GM21825 (cell line): ENCODE data around the gene CCL7.

Experiments used
- ATAC-seq: cut with Tn5 transposase; IDR thresholded peaks from one replicate; pipeline ENCODE4 v1.9.1; 2021; ENCODE audit warnings: mild to moderate bottlenecking, moderate library complexity; ENCODE audit not compliant: unreplicated experiment

The CCL7 gene

DNA sequence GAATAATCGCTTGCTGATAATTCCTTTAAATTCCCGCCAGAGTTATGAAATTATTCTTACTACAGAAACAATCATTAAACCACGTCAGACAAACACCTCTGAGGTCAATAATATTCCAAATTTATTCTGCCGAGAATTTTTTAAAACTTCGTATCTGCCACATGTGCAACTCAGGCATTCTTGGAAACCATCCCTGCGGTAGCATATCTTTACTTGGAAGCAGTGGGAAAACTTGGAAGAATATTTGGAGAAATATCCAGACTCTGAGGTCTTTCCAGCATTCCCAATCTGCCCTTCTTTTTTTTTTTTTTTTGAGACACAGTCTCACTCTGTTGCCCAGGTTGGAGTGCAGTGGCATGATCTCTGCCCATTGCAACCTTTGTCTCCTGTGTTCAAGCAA is 13.6 kb downstream of the CCL7 start:
- no peak for ATAC-seq

DNA sequence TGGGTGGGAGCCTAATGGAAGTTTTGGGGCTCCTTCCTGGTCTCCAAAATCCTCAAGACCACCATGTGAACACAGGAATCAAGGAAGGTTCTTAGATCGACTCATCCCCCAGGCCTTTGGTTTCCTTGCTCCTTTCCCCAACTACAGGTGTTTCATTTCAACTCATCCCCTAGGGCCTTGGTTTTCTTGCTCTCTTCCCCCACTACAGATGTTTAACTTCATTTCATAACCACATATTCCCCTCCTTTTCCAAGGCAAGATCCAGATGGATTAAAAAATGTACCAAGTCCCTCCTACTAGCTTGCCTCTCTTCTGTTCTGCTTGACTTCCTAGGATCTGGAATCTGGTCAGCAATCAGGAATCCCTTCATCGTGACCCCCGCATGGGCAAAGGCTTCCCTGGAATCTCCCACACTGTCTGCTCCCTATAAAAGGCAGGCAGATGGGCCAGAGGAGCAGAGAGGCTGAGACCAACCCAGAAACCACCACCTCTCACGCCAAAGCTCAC is 15.3 kb downstream of the CCL7 start, which contains the start of gene CCL11:
TSS of gene CCL11 (plus strand) at position 457 of the 507 bp plus-strand sequence. CDS start 67 bp downstream, outside the sequence.
- no peak for ATAC-seq

DNA sequence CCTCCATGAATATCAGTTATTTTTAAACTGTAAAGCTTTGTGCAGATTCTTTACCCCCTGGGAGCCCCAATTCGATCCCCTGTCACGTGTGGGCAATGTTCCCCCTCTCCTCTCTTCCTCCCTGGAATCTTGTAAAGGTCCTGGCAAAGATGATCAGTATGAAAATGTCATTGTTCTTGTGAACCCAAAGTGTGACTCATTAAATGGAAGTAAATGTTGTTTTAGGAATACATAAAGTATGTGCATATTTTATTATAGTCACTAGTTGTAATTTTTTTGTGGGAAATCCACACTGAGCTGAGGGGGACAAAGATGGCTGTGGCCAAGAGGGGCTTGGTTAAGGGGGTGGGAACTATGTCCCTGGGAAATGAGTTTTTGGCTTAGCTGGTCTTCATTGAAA is 17.9 kb downstream of the CCL7 start:
- ATAC-seq = no peak

DNA sequence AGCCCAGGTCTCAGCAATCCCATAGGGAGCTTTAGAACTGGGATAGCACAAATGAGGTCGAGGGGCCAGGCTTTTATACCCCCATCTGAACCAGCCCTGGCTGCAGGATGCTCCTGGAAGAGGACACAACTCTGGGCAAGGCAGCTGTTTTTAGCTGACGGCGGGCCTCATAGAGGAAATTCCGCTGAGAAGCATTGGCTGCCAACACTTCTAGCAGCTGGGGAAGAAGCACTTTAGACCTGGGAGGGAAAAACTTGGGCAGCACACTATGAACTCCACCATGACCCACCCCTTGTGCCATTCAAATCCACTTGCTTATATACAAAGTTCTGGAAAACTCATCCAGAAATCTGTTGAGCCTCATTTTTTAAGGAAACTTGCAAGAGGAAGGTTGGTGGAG is 20.6 kb downstream of the CCL7 start:
- no peak for ATAC-seq

DNA sequence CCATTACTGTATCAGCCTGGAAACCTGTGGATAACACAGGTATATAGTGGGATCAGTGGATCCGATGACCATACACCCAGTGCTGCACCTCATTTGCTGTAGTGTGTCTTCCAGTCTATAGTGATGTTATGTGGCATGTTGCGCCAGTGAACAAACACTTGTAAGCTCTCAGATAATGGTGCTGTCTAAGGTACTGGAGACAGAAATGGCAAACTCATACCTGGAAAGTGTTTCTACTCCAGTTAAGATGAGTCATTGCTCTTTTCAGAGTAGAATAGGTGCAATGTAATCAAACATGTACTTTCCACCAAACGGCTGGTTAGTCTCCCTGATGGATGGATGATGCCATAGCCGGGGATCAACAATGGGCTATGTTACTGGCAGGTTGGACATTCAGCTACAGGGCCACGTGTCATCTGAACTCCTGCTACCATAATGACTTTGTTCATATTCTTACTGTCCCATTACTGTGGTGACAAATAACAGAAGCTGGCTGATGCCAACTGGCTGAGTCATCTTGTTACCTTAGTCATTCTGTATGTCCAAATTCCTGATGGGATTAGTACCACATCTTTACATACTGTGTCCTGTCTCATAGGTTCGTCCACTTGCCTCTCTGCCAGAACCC is 21.8 kb downstream of the CCL7 start:
- ATAC-seq = no peak

DNA sequence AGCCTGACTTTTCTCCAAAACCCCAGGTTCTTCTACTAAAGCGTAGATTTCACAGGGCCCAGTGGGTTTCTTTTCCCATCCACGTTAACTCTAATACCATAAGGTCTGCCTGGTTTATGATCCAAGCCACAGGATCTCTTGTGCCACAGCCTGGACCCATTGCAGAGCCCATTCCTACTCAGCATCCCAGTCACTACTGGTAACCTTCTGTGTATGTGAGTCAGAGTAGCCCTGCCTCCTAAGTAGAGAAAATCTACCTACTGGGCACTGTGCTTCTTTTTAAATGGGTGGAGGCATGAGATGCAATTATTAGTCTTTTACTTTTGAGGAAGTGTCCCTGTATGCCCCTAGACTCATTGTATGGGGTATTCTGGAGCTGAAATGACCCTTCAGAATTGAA is 29.0 kb downstream of the CCL7 start:
- ATAC-seq = no peak

DNA sequence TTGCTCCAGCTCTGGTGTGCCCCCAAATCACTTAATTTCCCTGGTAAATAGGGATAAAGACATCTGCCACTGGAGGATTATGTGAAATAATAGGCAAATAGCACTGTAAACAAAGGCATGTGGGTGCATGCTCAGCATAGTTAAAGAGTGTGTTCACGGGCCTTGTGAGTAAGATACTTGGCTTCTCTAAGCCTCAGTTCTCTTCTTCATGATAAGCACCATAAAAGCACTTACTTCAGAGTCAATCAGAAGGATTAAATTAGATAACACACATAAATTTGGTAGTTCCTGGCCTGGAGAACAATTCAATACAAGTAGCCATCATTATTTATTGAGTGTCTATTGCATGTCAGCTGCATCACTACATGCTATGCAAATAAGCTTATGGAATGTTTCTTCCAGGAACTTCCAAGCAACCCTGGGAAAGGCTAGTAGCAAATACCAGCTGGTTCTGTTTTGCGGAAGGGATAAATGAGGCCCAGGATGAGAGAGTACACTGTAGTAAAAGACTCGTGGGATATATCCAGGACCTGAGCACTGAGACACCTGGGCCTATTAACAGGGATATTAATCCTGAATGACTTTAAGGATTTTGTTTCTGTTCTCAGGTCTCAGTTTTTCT is 30.0 kb downstream of the CCL7 start:
- ATAC-seq = no peak

DNA sequence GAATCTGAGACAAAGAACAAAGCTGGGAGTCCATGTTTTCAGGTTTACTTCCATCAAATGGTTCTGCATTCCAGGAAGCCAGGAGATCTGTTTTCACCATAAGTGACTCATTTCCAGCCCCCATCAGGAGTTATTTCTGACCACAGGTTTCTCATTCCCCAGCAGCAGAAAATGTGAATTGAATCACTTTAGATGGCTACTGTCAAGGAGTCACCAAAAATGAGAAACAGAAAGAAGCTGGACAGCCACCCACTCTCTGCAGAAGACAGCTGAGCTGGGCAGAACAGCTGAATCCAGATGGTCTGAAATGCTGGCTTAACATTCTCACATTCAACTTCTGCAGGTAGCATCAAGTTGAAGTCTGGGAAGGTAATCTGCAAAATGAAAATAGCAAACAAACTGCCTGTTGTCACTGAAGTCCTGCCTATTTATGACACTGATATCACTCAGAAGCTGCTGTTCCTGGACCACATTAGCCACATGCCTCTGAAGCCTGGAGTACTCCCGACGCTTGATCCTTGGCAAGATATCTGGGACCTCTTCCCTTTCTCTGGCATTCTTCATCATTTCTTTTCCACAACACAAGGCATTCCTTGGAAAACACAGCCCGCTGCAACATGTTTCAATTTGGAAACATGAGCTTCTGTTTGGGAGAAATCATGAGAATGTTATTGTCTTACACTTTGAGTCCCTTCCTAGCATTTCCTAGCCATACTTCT is 30.8 kb downstream of the CCL7 start:
- no peak for ATAC-seq

DNA sequence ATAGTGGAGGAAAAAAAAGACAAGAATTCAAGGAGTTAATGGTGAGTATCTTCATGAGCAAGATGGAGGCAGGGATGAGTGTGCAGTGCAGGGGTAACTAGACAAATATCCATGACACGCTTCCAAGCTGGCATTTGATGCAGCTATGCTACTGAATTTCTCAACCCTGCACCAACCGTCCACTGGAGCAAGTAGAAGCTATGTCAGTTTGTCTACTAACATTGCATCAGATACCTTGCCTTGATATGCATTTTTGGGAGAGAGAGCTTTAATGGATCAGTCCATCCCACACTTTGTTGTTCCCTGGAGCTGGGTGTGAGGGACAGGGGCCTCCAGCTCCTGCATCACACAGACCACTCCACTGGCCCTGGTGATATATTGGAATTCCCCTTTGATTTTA is 32.0 kb downstream of the CCL7 start:
- ATAC-seq = no peak

DNA sequence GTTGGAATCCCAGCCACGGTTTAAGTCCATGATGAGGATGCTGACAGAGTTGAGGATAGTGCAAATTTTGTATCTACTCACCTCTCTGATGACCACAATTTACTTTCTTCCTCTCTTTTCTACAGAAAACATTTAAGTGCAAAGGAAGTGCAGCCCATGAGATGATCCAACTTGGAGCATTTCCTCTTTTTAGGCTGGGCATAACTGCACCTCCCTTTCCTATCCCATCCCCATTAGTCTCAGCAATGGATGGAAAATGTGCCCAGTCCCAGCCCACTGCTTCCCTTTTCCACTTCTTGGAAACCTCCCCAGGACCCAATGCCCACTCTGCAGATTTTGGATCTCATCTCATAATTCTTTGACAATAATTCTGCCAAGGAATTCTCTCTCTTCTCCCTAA is 32.6 kb downstream of the CCL7 start:
- ATAC-seq = no peak

DNA sequence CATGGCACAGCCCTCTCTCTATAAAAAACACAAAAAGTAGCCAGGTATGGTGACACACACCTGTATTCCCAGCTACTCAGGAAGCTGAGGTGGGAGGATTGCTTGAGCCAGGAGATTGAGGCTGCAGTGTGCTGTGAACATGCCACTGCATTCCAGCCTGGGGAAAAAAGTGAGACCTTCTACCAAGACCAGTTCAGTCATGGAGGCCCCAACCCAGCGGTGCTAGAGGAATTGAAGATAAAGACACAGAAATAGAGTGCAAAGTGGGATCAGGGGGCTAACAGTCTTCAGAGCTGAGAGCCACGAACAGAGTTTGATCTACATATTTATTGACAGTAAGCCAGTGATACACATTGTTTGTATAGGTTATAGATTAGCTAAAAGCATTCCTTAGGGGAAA is 33.6 kb downstream of the CCL7 start:
- no peak for ATAC-seq

DNA sequence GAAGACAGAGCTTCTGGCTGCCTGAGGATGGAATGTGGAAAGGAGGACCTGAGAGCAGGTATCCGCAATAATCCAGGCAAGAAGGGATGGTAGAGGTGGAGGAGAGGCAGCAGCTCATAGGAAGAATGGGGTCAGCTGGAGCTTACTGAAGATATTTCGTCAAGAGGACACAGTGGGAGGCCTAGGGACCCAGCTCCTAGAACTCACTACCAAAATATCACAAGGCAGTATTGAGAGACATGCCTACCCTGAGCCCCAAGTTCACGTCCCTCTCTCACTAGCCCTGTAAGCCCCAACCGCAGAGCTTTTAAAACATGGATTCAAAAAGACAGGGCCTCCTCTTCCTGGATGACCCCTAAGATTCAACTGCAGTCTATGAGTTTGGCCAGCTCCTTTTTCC is 35.0 kb downstream of the CCL7 start:
- no peak for ATAC-seq

DNA sequence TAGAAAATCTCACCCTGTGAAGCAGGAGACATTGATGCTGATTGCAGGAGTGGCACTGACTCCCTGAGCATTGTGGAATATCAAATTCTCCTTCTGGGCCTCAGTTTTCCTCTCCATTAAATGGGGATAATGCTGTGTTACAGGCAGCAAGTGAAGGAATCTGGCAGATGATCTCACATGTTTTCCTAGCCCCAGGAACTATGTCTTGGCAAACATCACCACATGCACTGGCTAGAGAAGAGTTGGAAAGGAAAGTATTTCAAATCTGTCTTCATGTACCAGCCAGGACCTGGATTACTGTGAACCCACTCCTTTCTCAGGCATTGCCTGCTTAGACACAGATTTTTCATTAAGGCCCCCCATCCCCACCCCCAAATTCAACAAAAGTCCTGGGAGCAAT is 35.6 kb downstream of the CCL7 start:
- ATAC-seq = no peak

DNA sequence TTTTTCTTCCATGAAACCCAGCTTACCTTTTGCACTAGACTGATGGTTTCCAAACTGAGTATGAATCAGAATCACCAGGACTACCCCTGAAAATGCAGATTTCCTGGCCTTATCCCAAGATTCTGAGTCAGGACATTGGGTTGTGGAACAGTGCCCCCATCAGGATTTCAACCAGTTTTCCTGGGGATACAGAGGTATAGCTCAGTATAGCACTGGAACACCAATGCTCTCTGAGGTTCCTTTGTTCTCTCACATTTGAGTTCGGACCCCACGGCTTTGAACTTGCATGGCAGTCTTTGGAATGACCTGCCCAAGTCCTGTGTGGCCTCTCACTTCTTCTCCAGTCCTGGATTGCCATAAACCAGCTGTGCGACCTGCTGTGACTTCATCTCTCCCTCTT is 36.4 kb downstream of the CCL7 start:
- no peak for ATAC-seq

DNA sequence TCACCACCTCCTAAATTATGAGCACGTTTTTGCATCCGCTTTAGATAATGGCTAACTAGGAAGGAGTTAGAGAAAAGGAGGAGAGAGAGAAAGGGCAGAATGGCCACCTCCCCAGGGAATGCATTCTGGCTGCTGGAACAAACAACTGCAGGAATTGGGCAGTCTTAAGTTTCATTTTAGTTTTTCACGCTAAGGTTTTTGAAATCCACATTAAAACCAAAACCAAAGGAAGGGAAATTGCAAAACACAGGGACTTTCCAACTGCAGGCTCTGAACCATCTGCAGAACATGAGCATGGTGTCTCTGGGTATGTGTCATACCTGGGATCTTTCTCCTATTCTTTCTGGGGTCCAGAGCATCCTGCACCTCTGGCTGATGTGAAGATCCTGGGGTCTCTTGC is 37.1 kb downstream of the CCL7 start:
- no peak for ATAC-seq

DNA sequence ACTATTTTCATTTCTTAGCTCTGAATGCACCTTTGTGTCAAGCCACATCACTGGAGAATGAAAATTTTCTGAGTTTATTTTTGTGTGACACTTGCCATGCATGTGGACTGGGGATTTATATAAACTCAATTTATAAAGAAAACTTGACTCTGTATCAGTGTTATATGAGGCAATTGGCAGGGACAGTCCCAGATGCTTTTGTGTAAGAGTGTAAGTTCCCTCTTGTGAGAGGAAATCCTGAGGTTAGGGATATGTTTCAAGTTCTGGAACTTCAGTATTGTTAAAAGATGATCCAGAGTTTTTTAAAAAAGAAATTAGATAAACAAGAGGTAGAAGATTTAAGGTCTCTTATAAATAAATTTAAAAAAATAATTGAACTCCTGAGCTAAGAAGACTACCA is 38.4 kb downstream of the CCL7 start:
- no peak for ATAC-seq

DNA sequence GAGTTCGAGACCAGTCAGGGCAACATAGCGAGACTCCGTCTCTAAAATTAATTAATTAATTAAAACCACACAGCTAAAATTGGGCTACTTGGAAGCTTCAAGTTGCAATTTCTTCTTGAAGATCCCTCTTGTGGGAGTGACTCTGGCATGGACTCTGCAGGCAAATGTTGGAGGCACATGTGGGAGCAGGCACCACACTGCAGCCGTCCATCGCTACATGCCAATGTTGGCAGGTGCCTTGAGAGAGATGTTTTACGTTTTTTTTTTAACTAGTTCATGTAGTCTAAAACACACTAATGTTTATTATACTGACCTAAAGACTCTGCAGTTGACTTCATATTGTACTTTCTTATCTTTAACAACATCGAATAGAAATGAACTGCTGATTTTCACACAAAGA is 41.3 kb downstream of the CCL7 start:
- no peak for ATAC-seq

DNA sequence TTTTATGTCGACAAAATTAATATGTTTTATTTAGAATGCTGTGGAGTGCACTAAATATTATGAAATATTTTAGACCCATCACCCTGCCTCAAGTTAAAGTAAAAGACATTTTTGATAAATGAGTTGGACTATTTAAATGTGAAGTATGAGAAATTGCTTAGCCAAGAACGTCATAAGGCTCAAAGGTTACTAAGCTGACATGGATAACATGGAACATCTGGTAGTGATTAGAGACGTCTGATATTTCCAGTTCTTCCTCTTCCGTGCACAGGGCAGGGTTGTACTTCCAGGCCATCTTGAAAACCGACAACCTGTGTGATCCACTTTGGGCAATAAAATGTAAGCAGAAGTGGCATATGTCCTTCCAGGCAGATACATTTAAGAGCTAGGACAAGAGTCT is 42.1 kb downstream of the CCL7 start:
- no peak for ATAC-seq

DNA sequence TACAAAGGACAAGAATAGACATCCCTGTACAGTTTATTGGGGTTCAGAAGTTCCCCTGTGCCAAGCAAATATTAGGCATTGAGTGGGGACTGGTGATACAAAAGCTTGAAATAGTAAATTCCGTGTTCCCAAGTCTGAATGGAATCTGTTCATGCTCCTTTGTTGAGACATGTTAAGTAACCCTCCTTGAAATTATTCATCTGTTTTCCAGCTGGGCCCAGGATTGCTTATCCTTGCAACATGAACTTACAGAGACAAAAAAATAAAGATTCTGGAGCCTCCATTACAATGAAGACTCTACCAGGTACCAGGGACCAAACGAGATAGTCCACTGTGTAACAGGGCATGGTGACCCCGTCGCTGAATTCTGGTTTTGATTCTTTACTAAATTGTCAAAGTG is 43.1 kb downstream of the CCL7 start:
- ATAC-seq = no peak

DNA sequence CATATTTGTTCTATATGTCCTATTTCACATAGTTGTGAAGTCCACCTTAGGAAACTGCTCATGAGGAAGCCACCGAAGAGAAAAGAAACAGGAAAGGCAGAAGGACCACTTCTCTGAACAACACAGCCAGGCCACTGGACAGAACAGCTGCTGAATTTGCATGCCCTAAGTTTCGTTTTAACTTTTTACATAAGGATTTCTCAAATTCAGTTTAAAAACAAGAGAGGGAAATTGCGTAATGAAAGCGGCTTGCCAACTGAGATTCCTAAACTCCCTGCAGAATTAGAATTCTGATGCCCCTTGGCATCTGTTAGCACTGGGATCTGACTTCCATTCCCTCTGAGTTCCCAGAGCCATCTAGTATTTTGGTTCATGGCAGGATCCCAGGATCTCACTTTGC is 44.3 kb downstream of the CCL7 start:
- no peak for ATAC-seq

DNA sequence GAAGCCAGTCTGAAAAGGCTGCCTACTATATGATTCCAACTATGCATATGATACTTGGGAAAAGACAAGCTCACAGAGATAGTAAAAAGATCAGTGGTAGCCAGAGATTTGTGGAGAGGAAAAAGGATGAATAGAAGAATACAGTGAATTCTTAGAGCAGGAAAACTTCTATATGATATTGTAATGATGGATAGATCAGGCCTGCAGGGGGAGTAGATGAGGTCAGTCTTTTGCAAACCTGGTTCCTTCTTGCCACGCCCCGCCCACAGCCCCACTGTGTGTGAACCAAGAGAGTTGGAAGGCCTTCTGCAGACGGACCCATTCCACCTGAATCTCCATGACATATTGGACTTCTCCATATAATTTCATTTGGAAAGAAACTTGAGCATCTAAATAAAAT is 48.5 kb downstream of the CCL7 start:
- no peak for ATAC-seq

DNA sequence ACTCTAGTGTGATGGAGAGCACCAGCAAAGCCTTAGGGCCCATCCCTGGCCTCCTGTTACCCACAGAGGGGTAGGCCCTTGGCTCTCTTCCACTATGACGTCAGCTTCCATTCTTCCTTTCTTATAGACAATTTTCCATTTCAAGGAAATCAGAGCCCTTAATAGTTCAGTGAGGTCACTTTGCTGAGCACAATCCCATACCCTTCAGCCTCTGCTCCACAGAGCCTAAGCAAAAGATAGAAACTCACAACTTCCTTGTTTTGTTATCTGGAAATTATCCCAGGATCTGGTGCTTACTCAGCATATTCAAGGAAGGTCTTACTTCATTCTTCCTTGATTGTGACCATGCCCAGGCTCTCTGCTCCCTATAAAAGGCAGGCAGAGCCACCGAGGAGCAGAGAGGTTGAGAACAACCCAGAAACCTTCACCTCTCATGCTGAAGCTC is 49.0 kb downstream of the CCL7 start, which contains the start of gene CCL8:
TSS of gene CCL8 (plus strand) at position 397 of the 445 bp plus-strand sequence. CDS start 67 bp downstream, outside the sequence.
- no peak for ATAC-seq
